ENCODE measurements around the gene TM9SF4. TPM values are rescaled to one million over a fixed set of nuclear protein-coding genes. Genes with fewer than 3 reads are reported as not detected.

TM9SF4 gene
- total RNA-seq, 1 donor from 2014 or later: 39.6 TPM

GRCh38 chr20:32216179-32217142 is 106.9 kb downstream of the TM9SF4 start:
- Histone ChIP-seq H3K4me3 (ENCODE audit: low read depth, low read length) (no peak overlapping the region), H3K36me3 (ENCODE audit: control insufficient read depth, insufficient read depth, low read length) (peaks cover 2% of the 10 kb centered on the region), H3K27me3 (ENCODE audit: control insufficient read depth, insufficient read depth, low read length) (no peaks in the 10 kb centered on the region)
- no peak for TF ChIP-seq CTCF (IDR thresholded peaks at IDR 0.05; ENCODE audit: insufficient read depth, low read length, poor library complexity, severe bottlenecking)
- DNase-seq (ENCODE audit: low read depth): no peak

Other genes starting within 250 kb of the TM9SF4 start
- 4.1 and 4.5 TPM in 2 replicates for gene DUSP15, start 239.2 kb upstream of the TM9SF4 start, total RNA-seq
- not detected in 2 replicates for gene TTLL9, start 239.1 kb upstream of the TM9SF4 start, total RNA-seq
- gene PDRG1, start 157.7 kb upstream of the TM9SF4 start, total RNA-seq: 18.0 and 18.4 TPM in 2 replicates
- 0.08 and 0.34 TPM in 2 replicates for gene XKR7, start 141.6 kb upstream of the TM9SF4 start, total RNA-seq
- gene CCM2L, start 99.3 kb upstream of the TM9SF4 start, total RNA-seq: not detected in 2 replicates
- 0.17 and 0.34 TPM in 2 replicates for gene HCK, start 57.5 kb upstream of the TM9SF4 start, total RNA-seq
- 13.5 and 16.6 TPM in 2 replicates for gene PLAGL2, start 98.0 kb downstream of the TM9SF4 start, total RNA-seq
- 44.3 and 50.8 TPM in 2 replicates for gene POFUT1, start 98.2 kb downstream of the TM9SF4 start, total RNA-seq
- gene KIF3B, start 167.9 kb downstream of the TM9SF4 start, total RNA-seq: 34.2 and 37.0 TPM in 2 replicates
- gene ASXL1, start 248.6 kb downstream of the TM9SF4 start, total RNA-seq: 27.5 and 31.6 TPM in 2 replicates